ENCODE measurements around the gene POLD2. TPM values are rescaled to one million over a fixed set of nuclear protein-coding genes. Genes with fewer than 3 reads are reported as not detected.

The POLD2 gene
- total and polyA plus RNA-seq, 2 of the 8 experiments (the other 6 are each of a cell fraction or from before 2014, with no cell fraction given) = 148 to 214 TPM

DNA sequence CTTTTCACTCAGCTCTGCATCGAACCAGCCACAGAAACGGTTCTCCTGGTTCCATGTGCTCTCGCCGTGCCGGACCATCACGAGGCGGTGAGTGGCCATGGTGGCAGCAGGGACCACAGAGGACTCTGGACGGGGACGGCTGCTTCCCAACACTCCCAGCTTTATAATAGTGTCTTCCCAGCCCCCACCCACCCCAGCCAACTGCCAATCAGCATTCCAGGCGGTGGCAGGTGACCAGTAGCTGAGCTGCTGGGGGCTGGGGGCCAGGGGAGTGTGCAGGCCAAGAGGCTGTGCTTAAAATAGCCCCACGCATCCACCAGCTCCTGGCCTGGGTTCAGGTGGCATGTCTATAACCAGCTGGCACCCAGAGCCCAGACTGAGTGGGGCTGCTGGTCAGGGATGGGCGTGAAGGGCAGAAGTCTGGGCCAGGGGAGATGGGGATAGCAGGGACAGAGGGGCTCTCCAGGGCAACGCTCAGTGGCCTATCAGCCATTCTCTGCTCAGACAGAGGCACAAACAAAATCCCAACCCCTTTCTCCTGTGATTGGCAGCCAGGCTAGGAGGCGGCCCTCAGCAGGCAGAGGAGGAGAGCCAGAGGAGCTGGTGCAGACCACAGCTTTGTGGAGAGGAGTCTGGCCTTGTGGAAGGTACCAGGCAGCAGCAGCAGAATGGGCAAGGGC is 57.8 kb downstream of the POLD2 start, which contains the start of gene PGAM2 (continued):
- no peak for TF ChIP-seq HDAC2 (IDR thresholded peaks at IDR 0.05; ENCODE audit: borderline replicate concordance in 1 of 2, low read depth in 2 of 2, low read length in 2 of 2)
- no peak for TF ChIP-seq NANOG (IDR thresholded peaks at IDR 0.05; ENCODE audit: insufficient read depth, low read depth, low read length, poor library complexity, severe bottlenecking)
- TF ChIP-seq RXRA (IDR thresholded peaks at IDR 0.05; ENCODE audit: insufficient read depth, low read depth, low read length) = no peak
- no peak for TF ChIP-seq YY1 (IDR thresholded peaks at IDR 0.05; ENCODE audit: low read depth, low read length)
- TF ChIP-seq RBBP5 (IDR thresholded peaks at IDR 0.05; ENCODE audit: borderline replicate concordance, low read depth, low read length) = no peak
- TF ChIP-seq CBX8 (IDR thresholded peaks at IDR 0.05; ENCODE audit: borderline replicate concordance, low read depth, low read length) = no peak
- TF ChIP-seq TEAD4 (IDR thresholded peaks at IDR 0.05; ENCODE audit: low read depth, low read length) = peak; percentile 77
- no peak for TF ChIP-seq BACH1 (IDR thresholded peaks at IDR 0.05; ENCODE audit: low read length)
- TF ChIP-seq SUZ12 (IDR thresholded peaks at IDR 0.05; ENCODE audit: low read length) = no peak
- no peak for TF ChIP-seq MAFK (IDR thresholded peaks at IDR 0.05; ENCODE audit: low read depth, low read length)
- TF ChIP-seq RAD21 (IDR thresholded peaks at IDR 0.05 in 1 of 2, conservative IDR thresholded peaks at IDR 0.05 in 1 of 2; ENCODE audit: low read depth in 2 of 2, low read length in 2 of 2) = no peak
- TF ChIP-seq POLR2AphosphoS5 (IDR thresholded peaks at IDR 0.05; ENCODE audit: low read depth, low read length) = 0 out of 2 replicates have a peak, but pooled peaks have one; percentile 54
- TF ChIP-seq PHF8 (conservative IDR thresholded peaks at IDR 0.05; ENCODE audit: low read depth, low read length) = no peak
- no peak for TF ChIP-seq GTF2F1 (IDR thresholded peaks at IDR 0.05; ENCODE audit: borderline replicate concordance, low read depth, low read length)
- no peak for TF ChIP-seq ZNF274 (IDR thresholded peaks at IDR 0.05; ENCODE audit: borderline replicate concordance, extremely low read depth, low read length)
- no peak for TF ChIP-seq TCF12 (IDR thresholded peaks at IDR 0.05; ENCODE audit: low read depth, low read length)
- peak; percentile 47; the same call in 1 of the 2 replicates for TF ChIP-seq SP1 (IDR thresholded peaks at IDR 0.05; ENCODE audit: low read depth, low read length)
- no peak for TF ChIP-seq BCL11A (IDR thresholded peaks at IDR 0.05; ENCODE audit: low read depth in 2 of 2, low read length in 2 of 2)
- no peak for TF ChIP-seq CEBPB (IDR thresholded peaks at IDR 0.05; ENCODE audit: low read depth, low read length)
- TF ChIP-seq RFX5 (IDR thresholded peaks at IDR 0.05; ENCODE audit: borderline replicate concordance, low read depth, low read length) = no peak
- no peak for TF ChIP-seq CHD1 (IDR thresholded peaks at IDR 0.05; ENCODE audit: low read depth, low read length)
- no peak for TF ChIP-seq ASH2L (IDR thresholded peaks at IDR 0.05; ENCODE audit: low read length)
- no peak for TF ChIP-seq JUN (IDR thresholded peaks at IDR 0.05; ENCODE audit: low read depth, low read length)

Measured in H1 (cell line).